PC-3 (cell line): ENCODE measurements around the gene TMOD2.

ENCODE experiments used
- CTCF ChIP-seq: fragments of 300-600 bp; sonication (generic); conservative IDR thresholded peaks from 2 replicates; pipeline ENCODE4 v1.5.1; 2017; ENCODE audit warnings: antibody characterized with exemption, low read depth, mild to moderate bottlenecking, low read length
- EZH2 ChIP-seq: fragments of 300-600 bp; sonication (generic); IDR thresholded peaks from one replicate; pipeline ENCODE4 v1.6.1; 2017; ENCODE audit warnings: antibody characterized with exemption, mild to moderate bottlenecking, low read length; ENCODE audit not compliant: unreplicated experiment
- EZH2phosphoT487 ChIP-seq: fragments of 300-600 bp; sonication (generic); IDR thresholded peaks from 2 replicates; pipeline ENCODE4 v1.6.1; 2018; ENCODE audit warnings: mild to moderate bottlenecking, antibody characterized with exemption, low read length, borderline replicate concordance

- TF ChIP-seq CTCF: no peak
- TF ChIP-seq EZH2: no peak
- no peak for TF ChIP-seq EZH2phosphoT487
These were observed 26.7 kb upstream of the TMOD2 start for GRCh38 chr15:51724673-51725072.
